ENCODE measurements around the gene STOML1. TPM values are rescaled to one million over a fixed set of nuclear protein-coding genes. Genes with fewer than 3 reads are reported as not detected.
"Not testable (repeated sequence)": the region's sequence is repeated elsewhere in the genome, so short reads cannot be mapped to it uniquely, and the experiment has no call there.

STOML1 gene
- total and polyA plus RNA-seq, 2 experiments from 2014 or later, result 2.3 to 2.4 TPM

DNA sequence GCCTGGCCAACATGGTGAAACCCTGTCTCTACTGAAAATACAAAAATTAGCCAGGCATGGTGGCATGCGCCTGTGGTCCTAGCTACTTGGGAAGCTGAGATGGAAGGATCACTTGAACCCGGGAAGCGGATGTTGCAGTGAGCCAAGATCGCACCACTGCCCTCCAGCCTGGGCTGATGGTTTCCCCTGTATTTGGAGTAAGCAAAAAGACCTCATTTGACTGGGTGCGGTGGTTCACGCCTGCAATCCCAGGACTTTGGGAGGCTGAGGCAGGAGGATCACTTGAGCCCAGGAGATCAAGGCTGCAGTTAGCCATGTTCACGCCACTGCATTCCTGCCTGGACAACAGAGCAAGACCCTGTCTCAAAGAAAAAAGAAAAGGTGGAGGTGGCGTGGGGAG, 53.6 kb downstream of the STOML1 start:
- not testable (repeated sequence) for H3K4me2 ChIP-seq; H2AFZ ChIP-seq; H3K9me2 ChIP-seq (ENCODE audit: insufficient read depth); ATAC-seq; H3K4me1 ChIP-seq (ENCODE audit: insufficient read depth); H3K36me3 ChIP-seq (ENCODE audit: insufficient read depth); H3K36me3 Mint-ChIP-seq (ENCODE audit: low read depth); H3K79me2 ChIP-seq (replicated peaks; ENCODE audit: insufficient read depth); H3K27me3 Mint-ChIP-seq (ENCODE audit: insufficient read depth, low read depth, poor library complexity); H3K4me3 Mint-ChIP-seq; H3K4me3 ChIP-seq; H3K9me3 Mint-ChIP-seq; H3F3A ChIP-seq (replicated peaks; ENCODE audit: low read depth); H3K27ac Mint-ChIP-seq; H3K27ac ChIP-seq (ENCODE audit: low read depth); H3K27me3 ChIP-seq (ENCODE audit: insufficient read depth); DNase-seq (ENCODE audit: low spot score); H4K20me1 ChIP-seq (replicated peaks; ENCODE audit: insufficient read depth)
- H3K4me1 Mint-ChIP-seq, result peaks cover 27% of the 10 kb centered on the region

DNA sequence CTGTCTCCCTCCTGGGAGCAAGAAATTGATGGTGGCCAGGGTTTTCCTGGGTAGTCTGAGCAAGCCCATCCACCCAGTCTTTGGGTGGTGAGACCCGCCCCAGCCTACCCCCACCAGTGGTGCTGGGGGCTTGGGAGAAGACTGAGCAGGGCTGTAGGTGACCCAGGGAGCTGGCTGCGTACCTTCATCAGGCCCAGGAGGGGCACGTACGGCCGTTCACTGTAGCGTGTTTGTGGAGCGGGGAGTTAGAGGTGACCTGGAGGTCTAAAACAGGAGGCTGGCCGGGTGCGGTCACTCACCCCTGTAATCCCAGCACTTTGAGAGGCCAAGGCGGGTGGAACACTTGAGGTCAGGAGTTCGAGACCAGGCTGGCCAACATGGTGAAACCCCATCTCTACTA, 54.4 kb downstream of the STOML1 start:
- no peak overlapping the region for H2AFZ ChIP-seq
- H3K36me3 Mint-ChIP-seq (ENCODE audit: low read depth), result no peaks in the 10 kb centered on the region
- H3K36me3 ChIP-seq (ENCODE audit: insufficient read depth), result no peaks in the 10 kb centered on the region
- no peak for TF ChIP-seq STAT1 (IDR thresholded peaks at IDR 0.05; ENCODE audit: unreplicated experiment)
- TF ChIP-seq, protein P1, sequence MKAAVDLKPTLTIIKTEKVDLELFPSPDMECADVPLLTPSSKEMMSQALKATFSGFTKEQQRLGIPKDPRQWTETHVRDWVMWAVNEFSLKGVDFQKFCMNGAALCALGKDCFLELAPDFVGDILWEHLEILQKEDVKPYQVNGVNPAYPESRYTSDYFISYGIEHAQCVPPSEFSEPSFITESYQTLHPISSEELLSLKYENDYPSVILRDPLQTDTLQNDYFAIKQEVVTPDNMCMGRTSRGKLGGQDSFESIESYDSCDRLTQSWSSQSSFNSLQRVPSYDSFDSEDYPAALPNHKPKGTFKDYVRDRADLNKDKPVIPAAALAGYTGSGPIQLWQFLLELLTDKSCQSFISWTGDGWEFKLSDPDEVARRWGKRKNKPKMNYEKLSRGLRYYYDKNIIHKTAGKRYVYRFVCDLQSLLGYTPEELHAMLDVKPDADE (IDR thresholded peaks at IDR 0.05), result no peak
- TF ChIP-seq, protein P2, sequence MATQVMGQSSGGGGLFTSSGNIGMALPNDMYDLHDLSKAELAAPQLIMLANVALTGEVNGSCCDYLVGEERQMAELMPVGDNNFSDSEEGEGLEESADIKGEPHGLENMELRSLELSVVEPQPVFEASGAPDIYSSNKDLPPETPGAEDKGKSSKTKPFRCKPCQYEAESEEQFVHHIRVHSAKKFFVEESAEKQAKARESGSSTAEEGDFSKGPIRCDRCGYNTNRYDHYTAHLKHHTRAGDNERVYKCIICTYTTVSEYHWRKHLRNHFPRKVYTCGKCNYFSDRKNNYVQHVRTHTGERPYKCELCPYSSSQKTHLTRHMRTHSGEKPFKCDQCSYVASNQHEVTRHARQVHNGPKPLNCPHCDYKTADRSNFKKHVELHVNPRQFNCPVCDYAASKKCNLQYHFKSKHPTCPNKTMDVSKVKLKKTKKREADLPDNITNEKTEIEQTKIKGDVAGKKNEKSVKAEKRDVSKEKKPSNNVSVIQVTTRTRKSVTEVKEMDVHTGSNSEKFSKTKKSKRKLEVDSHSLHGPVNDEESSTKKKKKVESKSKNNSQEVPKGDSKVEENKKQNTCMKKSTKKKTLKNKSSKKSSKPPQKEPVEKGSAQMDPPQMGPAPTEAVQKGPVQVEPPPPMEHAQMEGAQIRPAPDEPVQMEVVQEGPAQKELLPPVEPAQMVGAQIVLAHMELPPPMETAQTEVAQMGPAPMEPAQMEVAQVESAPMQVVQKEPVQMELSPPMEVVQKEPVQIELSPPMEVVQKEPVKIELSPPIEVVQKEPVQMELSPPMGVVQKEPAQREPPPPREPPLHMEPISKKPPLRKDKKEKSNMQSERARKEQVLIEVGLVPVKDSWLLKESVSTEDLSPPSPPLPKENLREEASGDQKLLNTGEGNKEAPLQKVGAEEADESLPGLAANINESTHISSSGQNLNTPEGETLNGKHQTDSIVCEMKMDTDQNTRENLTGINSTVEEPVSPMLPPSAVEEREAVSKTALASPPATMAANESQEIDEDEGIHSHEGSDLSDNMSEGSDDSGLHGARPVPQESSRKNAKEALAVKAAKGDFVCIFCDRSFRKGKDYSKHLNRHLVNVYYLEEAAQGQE (IDR thresholded peaks at IDR 0.05; ENCODE audit: unreplicated experiment), result no peak
- no peak for TF ChIP-seq CREB1 (CRISPR knock-in tag; IDR thresholded peaks at IDR 0.05; ENCODE audit: low read depth)
- TF ChIP-seq JUNB (IDR thresholded peaks at IDR 0.05; ENCODE audit: unreplicated experiment), result no peak
- no peak for TF ChIP-seq POLR2AphosphoS5 (IDR thresholded peaks at IDR 0.05; ENCODE audit: low read depth)
- TF ChIP-seq EZH2phosphoT487 (IDR thresholded peaks at IDR 0.05; ENCODE audit: unreplicated experiment), result no peak
- H3K9me2 ChIP-seq (ENCODE audit: insufficient read depth), result no peaks in the 10 kb centered on the region
- peaks cover 8% of the 10 kb centered on the region for H3K27me3 Mint-ChIP-seq (ENCODE audit: insufficient read depth, low read depth, poor library complexity)
- peaks cover 27% of the 10 kb centered on the region for H3K4me1 Mint-ChIP-seq
- no peaks in the 10 kb centered on the region for H3K27me3 ChIP-seq (ENCODE audit: insufficient read depth)
- no peak overlapping the region for H3K4me3 Mint-ChIP-seq
- H3K9me3 Mint-ChIP-seq, result no peaks in the 10 kb centered on the region
- no peak overlapping the region for H3K27ac Mint-ChIP-seq
- DNase-seq (ENCODE audit: low spot score) (no peak), ATAC-seq (no peak)
- H3K4me1 ChIP-seq (ENCODE audit: insufficient read depth), result no peaks in the 10 kb centered on the region; the same call in 1 of the 2 replicates
- H3K79me2 ChIP-seq (replicated peaks; ENCODE audit: insufficient read depth), result no peaks in the 10 kb centered on the region
- no peak overlapping the region for H3K4me2 ChIP-seq
- H3F3A ChIP-seq (replicated peaks; ENCODE audit: low read depth), result no peaks in the 10 kb centered on the region
- no peak overlapping the region for H3K4me3 ChIP-seq
- H3K27ac ChIP-seq (ENCODE audit: low read depth), result no peak overlapping the region
- H4K20me1 ChIP-seq (replicated peaks; ENCODE audit: insufficient read depth), result no peaks in the 10 kb centered on the region
